Measurements from ENCODE around the gene TIPIN. TPM values are rescaled to one million over a fixed set of nuclear protein-coding genes. Genes with fewer than 3 reads are reported as not detected.

The TIPIN gene, protein sequence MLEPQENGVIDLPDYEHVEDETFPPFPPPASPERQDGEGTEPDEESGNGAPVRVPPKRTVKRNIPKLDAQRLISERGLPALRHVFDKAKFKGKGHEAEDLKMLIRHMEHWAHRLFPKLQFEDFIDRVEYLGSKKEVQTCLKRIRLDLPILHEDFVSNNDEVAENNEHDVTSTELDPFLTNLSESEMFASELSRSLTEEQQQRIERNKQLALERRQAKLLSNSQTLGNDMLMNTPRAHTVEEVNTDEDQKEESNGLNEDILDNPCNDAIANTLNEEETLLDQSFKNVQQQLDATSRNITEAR
- total RNA-seq = 1 to 10 TPM; 2.9 to 9.1 (median 4.3) TPM

DNA sequence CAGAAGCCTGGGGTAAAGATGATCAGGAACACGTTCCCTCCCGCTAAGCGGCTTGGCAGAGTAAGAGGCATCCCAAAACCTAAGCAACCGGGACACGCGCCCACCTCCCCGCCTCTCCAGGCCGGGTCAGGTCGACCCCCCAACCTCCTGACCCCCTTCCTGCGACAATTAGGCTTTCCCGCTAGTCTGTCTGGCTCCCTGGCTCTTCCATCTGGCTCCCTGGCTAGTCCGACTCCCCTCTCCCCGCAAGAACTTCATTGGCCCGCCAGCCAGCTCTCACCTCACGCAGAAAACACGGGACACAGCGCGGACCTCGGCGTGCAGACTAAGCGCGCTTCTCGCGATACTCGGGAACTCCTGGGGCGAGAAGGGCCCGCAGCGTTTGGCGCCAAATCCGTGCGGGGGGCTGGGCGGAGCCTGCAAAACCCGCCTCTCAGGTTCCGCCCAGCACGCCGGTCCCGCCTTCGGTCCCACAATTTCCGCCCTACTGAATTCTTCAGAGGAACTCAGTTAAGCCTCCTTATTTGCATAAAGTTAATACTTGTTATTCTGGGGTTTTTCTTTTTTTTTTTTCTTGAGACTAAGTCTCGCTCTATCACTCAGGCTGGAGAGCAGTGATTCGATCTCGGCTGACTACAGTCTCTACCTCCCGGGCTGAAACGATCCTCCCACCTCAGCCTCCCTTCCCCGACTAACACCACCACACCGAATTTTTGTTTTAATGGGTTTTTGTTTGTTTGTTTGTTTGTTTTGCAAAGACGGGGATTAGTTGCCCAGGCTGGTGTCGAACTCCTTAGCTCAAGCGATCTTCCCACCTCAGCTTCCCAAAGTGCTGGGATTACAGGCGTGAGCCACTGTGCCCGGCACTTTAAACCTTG, at the start of gene TIPIN:
TSS of gene TIPIN (minus strand) at position 327 of the 878 bp plus-strand sequence. CDS start 3,738 bp downstream, outside the sequence.
- Histone ChIP-seq H3K9me3 (no peaks in the 10 kb centered on the region), H3K27me3 (no peaks in the 10 kb centered on the region), H3K4me3 (peak within 1 kb of the TSS; percentile 58 to 61), H3K4me1 (peaks cover 0 to 14% (median 0%) of the 10 kb centered on the region in 3 donors), H3K27ac (peak within 1 kb of the TSS; percentile 61 to 87 (median 82)), H3K36me3 (peaks cover 0 to 14% of the 10 kb centered on the region in 2 donors)
- ATAC-seq = peak; percentile 99
- TF ChIP-seq EP300 (IDR thresholded peaks at IDR 0.05) = no peak
- peak; percentile 41 to 42 for TF ChIP-seq POLR2A (IDR thresholded peaks at IDR 0.05)
- TF ChIP-seq POLR2AphosphoS5 (IDR thresholded peaks at IDR 0.05) = peak; percentile 75
- TF ChIP-seq, protein P1, sequence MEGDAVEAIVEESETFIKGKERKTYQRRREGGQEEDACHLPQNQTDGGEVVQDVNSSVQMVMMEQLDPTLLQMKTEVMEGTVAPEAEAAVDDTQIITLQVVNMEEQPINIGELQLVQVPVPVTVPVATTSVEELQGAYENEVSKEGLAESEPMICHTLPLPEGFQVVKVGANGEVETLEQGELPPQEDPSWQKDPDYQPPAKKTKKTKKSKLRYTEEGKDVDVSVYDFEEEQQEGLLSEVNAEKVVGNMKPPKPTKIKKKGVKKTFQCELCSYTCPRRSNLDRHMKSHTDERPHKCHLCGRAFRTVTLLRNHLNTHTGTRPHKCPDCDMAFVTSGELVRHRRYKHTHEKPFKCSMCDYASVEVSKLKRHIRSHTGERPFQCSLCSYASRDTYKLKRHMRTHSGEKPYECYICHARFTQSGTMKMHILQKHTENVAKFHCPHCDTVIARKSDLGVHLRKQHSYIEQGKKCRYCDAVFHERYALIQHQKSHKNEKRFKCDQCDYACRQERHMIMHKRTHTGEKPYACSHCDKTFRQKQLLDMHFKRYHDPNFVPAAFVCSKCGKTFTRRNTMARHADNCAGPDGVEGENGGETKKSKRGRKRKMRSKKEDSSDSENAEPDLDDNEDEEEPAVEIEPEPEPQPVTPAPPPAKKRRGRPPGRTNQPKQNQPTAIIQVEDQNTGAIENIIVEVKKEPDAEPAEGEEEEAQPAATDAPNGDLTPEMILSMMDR (IDR thresholded peaks at IDR 0.05) = no peak
- WGBS, 2 donors (ENCODE audit: low coverage in 1 of 2) = 6 to 9% methylated on average over 26 to 27 of the region's 51 CpGs

DNA sequence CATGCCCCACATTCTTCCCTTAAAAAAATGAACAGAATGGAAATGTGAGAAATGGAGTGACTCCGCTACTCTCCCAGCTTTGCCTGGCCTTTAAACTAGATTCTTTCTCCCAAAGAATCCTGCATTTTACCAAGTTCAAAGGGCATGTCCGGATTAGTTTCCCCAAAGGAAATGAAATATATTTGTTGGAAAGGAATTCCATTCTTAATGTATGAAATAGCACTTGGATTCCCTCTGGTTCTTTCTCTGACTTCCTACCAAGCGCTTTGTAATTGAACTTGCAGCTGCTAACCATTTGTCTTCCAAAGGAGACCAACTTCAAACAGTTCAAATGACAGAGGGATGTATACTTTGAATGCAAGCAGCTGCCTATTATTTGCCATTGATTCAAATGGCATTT, 49.1 kb upstream of the TIPIN start:
- Histone ChIP-seq H3K9me3 (no peaks in the 10 kb centered on the region), H3K36me3 (no peaks in the 10 kb centered on the region), H3K27ac (no peak overlapping the region), H3K27me3 (no peaks in the 10 kb centered on the region), H3K4me1 (peaks cover 3 to 50% (median 3%) of the 10 kb centered on the region in 3 donors), H3K4me3 (no peak overlapping the region)
- no peak for TF ChIP-seq POLR2A (IDR thresholded peaks at IDR 0.05)
- no peak for TF ChIP-seq EP300 (IDR thresholded peaks at IDR 0.05)
- TF ChIP-seq, protein P1 (IDR thresholded peaks at IDR 0.05) = no peak
- TF ChIP-seq POLR2AphosphoS5 (IDR thresholded peaks at IDR 0.05) = no peak
- no peak for ATAC-seq
- 30% methylated on average over 3 of the region's 3 CpGs for WGBS, 2 donors (ENCODE audit: low coverage in 1 of 2)

DNA sequence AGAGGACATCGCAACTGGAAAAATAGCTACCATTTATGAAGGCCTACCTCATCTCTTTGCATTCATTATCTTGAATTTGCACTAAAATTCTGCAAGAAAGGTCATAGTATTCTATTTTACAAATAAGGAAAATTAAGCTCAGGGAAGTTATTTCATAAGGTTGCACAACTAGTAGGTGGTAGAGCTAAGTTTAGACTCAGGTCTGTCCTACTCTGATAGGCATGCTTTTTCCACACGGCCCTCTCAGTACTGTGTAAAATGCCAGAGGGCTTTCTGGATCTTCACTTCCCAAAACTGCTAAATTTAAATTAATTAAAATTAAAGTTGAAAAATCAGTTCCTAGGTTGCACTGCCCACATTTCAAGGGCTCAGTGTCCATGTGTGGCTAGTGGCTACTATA, 48.5 kb upstream of the TIPIN start:
- TF ChIP-seq EP300 (IDR thresholded peaks at IDR 0.05) (no peak), POLR2AphosphoS5 (IDR thresholded peaks at IDR 0.05) (no peak), POLR2A (IDR thresholded peaks at IDR 0.05) (no peak)
- TF ChIP-seq, protein P1 (IDR thresholded peaks at IDR 0.05) = no peak

DNA sequence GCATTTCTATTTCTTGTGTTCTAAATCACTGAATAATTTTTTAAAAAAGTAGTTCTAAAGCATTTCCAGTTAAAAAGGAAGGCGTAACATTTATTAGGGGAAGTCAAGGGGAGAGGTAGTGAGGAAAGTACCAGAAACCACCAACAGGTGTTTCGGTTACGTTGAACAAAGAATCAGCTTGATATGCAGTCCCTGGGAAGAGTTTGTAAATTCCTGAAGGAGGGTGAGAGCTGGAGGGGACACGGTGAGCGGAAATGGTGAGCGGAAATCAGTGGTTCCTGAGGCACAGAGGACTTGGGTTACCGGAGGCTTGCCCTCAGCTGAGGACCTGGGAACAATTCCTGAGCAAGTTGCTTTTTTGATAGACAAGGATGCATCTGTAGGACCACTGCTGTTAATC, 48.0 kb upstream of the TIPIN start:
- TF ChIP-seq, protein P1 (IDR thresholded peaks at IDR 0.05) = no peak
- no peak for TF ChIP-seq EP300 (IDR thresholded peaks at IDR 0.05)
- no peak for TF ChIP-seq POLR2AphosphoS5 (IDR thresholded peaks at IDR 0.05)
- TF ChIP-seq POLR2A (IDR thresholded peaks at IDR 0.05) = no peak
- Histone ChIP-seq H3K27ac (peak overlapping the region in 1 of 4 donors; percentile 9), H3K9me3 (no peaks in the 10 kb centered on the region), H3K4me3 (no peak overlapping the region), H3K27me3 (no peaks in the 10 kb centered on the region), H3K4me1 (peaks cover 3 to 47% (median 3%) of the 10 kb centered on the region in 3 donors), H3K36me3 (peaks cover 0 to 2% of the 10 kb centered on the region in 2 donors)
- 76 to 90% methylated on average over 7 of the region's 7 CpGs for WGBS, 2 donors (ENCODE audit: low coverage in 1 of 2)
- ATAC-seq = no peak

More for the DNA sequence above, 48.5 kb upstream of the TIPIN start:
- no peaks in the 10 kb centered on the region for H3K36me3 ChIP-seq
- peaks cover 3 to 47% (median 3%) of the 10 kb centered on the region in 3 donors for H3K4me1 ChIP-seq
- no peak overlapping the region for H3K27ac ChIP-seq
- 44 to 71% methylated on average over 2 of the region's 2 CpGs for WGBS, 2 donors (ENCODE audit: low coverage in 1 of 2)
- no peak overlapping the region for H3K4me3 ChIP-seq
- no peak for ATAC-seq
- no peaks in the 10 kb centered on the region for H3K27me3 ChIP-seq
- H3K9me3 ChIP-seq = no peaks in the 10 kb centered on the region

All from gastroesophageal sphincter (tissue), 4 donors.